GM19043 (cell line): Measurements from ENCODE around the gene ERC2.
"Not testable (repeated sequence)": the region's sequence is repeated elsewhere in the genome, so short reads cannot be mapped to it uniquely, and the experiment has no call there.

ENCODE experiments used
- ATAC-seq: cut with Tn5 transposase; IDR thresholded peaks from one replicate; pipeline ENCODE4 v1.9.1; 2021; ENCODE audit warnings: low read depth; ENCODE audit not compliant: unreplicated experiment

Gene ERC2

DNA sequence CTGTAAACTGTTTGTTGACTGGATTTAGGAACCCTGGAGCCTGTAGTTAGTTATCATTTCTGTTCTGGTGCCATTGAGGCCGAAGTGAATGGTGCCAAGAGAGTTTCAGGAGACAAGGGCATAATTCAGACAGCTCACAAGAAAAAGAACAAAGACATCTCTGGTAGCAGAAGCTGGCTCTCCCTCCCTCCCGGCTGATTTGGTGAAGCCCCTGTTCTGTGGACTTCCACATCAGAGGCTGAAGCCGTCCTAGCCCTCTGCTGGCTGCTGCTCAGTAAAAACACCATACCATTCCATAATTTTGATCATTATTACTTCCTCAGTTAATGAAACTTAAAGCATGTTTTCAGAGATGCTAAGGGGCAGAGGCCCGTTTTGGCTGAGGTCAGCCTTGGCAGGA lies 599.9 kb downstream of the ERC2 start:
- no peak for ATAC-seq

- no peak for ATAC-seq
Observed at GRCh38 chr3:55863028-55863427, 605.2 kb downstream of the ERC2 start.

- no peak for ATAC-seq
Observed at GRCh38 chr3:55860049-55860721, 608.1 kb downstream of the ERC2 start.

DNA sequence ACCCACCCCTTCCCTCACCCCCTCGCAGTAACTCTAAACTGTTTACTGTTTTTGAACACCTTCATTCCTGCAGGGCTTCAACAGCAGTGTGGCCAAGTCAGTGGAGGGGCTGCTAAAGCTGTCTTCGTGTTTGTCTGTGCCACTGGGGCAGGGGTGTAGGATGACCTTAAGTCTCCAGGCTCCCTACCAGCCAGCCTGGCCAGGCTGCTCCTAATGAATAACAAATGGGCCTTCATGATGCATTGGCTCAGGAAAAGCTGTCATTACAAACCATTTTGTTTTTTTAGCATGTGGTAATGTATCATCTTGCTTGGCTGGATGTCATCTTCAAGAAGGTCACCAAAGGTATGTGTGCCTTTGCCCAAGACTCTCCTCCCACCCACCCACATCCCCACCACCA lies 609.0 kb downstream of the ERC2 start:
- no peak for ATAC-seq

DNA sequence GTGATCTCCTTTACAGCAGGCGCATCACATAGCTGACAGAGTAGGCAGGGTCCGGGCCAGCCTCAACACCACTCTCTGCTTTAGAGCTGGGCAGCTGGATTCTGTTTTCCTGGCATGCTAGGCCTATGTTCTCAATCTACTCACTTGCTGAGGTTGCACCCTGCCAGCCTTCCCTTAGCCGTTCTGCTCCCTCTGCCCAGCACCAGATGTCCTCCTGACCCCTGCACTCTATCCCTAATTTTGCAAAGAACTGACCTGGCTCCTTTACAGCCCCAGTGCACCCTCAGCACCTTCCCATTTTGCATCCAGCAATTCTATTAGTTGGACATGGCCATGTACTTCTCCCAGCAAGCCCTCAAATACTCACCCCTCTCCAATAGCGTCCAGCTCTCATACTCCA lies 609.5 kb downstream of the ERC2 start:
- no peak for ATAC-seq

DNA sequence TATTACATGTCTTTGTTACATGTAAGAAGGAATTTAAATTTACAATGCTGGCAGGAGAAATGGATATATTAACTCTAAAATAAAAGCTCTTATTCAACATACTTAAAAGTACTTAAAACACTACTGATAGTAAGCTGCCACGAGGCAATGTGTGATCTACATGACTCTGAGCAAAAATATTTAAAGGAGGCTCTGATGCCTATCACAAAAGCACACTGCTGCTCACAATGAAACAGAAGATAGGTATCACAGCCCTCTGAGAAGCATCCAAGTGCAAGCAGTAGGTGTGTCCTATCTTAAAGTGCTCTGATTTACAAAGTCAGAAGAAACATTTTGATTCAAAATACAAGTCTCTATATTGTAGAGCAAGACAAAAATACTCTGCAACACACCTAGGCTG lies 610.0 kb downstream of the ERC2 start:
- ATAC-seq: no peak

GRCh38 chr3:55857633-55858032 lies 610.6 kb downstream of the ERC2 start:
- ATAC-seq: no peak

DNA sequence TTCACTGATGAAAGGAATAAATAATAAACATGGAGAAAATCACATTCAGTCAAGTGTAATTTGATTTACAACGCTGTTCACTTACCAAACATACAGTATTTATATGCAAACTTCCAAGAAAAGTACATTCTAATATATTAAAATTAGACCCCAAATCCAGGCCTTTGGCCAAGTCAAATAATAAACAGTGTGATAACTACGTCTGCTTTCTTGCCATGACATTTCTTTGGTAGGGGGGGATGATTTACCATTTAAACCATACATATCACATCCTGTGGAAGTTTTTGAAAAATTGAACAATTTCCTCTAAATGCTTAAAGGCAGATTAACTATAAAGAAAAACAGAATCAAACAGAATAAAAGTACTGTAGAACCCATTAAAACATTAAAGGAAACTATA lies 613.0 kb downstream of the ERC2 start:
- ATAC-seq: no peak

GRCh38 chr3:55854494-55854893 lies 613.8 kb downstream of the ERC2 start:
- no peak for ATAC-seq

GRCh38 chr3:55852326-55852725 lies 615.9 kb downstream of the ERC2 start:
- ATAC-seq: no peak

GRCh38 chr3:55842204-55842603 lies 626.1 kb downstream of the ERC2 start:
- ATAC-seq: no peak

DNA sequence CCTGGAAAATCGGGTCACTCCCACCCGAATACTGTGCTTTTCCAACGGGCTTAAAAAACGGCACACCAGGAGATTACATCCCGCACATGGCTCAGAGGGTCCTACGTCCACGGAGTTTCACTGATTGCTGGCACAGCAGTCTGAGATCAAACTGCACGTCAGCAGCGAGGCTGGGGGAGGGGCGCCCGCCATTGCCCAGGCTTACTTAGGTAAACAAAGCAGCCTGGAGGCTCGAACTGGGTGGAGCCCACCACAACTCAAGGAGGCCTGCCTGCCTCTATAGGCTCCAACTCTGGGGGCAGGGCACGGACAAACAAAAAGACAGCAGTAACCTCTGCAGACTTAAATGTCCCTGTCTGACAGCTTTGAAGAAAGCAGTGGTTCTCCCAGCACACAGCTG lies 636.4 kb downstream of the ERC2 start:
- ATAC-seq: not testable (repeated sequence)

GRCh38 chr3:55828712-55829111 lies 639.6 kb downstream of the ERC2 start:
- no peak for ATAC-seq

- ATAC-seq: no peak
Observed at GRCh38 chr3:55827786-55828185, 640.5 kb downstream of the ERC2 start.

DNA sequence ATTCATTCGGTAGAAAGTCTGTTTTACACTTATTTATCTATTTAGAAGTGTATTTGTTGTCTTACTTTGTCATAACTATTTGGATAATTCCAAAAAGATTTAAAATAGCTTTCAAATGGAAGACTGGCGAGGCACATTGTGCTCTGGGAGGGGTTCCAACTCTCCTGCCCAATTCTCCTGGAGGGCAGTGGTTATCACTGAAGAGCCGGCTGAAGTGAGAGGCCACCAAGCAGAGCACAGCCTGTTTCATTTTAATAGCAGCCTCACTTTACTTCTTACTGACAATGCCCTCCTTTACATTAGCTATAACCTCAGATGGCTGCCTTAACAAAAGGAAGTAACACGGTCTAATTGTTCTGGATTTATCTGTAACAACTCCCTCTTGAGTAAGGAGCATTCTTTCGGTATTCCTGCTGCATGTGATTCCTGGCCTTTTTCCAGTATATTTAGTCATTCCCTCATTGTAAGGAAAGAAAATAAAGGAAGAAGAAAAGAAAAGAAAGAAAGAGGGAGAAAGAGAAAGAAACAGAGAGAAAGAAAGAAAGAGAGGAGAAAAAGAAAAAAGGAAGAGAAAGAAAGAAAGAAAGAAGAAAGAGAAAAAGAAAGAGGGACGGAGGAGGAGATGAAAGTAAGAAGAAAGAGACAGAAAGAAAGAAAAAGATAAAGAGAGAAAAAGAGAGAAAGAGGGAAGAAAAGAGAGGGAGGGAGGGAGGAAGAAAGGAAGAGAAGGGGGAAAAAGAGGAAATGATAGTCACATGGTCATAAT lies 641.4 kb downstream of the ERC2 start:
- ATAC-seq: no peak

- ATAC-seq: no peak
Observed at GRCh38 chr3:55826097-55826496, 642.2 kb downstream of the ERC2 start.

DNA sequence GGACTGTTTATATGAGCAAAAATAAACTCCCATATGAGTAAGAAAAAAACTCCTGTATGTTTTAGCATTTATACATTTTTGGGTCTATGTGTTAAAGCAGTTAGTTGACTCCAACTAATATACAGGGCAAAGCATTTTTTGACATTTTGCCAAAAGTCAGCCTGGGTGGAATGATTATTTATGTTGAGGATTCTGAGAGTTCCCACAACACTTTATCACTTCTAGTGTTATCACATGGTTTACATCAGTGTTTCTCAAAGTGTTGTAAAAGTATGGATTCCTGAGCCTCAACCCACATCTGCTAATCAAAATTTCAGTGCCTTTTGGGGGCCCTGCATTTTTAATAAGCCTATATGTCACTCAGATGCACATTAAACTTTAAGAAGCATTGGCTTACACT lies 643.9 kb downstream of the ERC2 start:
- no peak for ATAC-seq

GRCh38 chr3:55823829-55824228 lies 644.4 kb downstream of the ERC2 start:
- no peak for ATAC-seq

- ATAC-seq: no peak
Observed at GRCh38 chr3:55823001-55823400, 645.3 kb downstream of the ERC2 start.

- ATAC-seq: no peak
Observed at GRCh38 chr3:55819005-55819404, 649.3 kb downstream of the ERC2 start.

DNA sequence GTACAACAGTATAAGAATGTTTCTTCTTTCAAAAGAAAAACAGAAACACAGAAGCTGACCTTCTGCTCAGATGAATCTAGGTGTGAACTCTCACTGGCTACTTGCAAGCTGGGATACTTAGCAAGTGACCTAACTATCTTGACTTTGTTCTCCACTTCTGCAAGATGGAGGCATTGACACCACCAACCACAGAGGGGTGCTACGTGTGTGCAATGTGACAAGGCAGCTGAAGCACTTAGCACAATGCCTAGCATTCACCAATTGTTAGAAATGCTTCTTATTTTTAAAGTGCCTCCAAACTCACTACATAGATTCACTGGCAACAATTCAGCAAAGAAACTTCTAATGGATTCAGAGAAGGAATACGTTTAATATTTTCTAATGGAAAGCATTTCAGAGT lies 649.8 kb downstream of the ERC2 start:
- ATAC-seq: no peak
